Posterior vena cava (tissue), 2 donors: ENCODE results near the gene PFDN4. TPM values are rescaled to one million over a fixed set of nuclear protein-coding genes. Genes with fewer than 3 reads are reported as not detected.
"Not testable (repeated sequence)": the region's sequence is repeated elsewhere in the genome, so short reads cannot be mapped to it uniquely, and the experiment has no call there.

Experiments
- DNase-seq: peaks from one replicate; pipeline ENCODE4 v3.0.0-alpha.2; 2020; ENCODE audit warnings: low spot score
- intact Hi-C, 2 donors: fragments of 100-400 bp; cut with DNase I; formaldehyde crosslinking; loops; one replicate each; pipeline versions ENCODE4 v1.14.1 to v1.14.2; 2022 to 2023
- total RNA-seq, 2 donors: library from RNA; stranded (reverse); fragmentation: NEBNext Ultra II Directional; extraction: Animal tissue kit (Norgen Biotek cat#: 25700); gene quantifications; one replicate each; pipeline ENCODE4 v1.2.1, GENCODE V29; 2021
- donor health status: DM: yes; HTN: yes; CAD: no.
- donor health status: DM: yes; HTN: yes; CAD: no.

The PFDN4 gene
- total RNA-seq, 2 donors from 2014 or later = 27.7 to 40.0 TPM

GRCh38 chr20:54255157-54255556, 47.3 kb downstream of the PFDN4 start:
- intact Hi-C loops = no loop called here
- DNase-seq = no peak

GRCh38 chr20:54256202-54256601, 48.3 kb downstream of the PFDN4 start:
- no peak for DNase-seq
- intact Hi-C loops = no loop called here

DNA sequence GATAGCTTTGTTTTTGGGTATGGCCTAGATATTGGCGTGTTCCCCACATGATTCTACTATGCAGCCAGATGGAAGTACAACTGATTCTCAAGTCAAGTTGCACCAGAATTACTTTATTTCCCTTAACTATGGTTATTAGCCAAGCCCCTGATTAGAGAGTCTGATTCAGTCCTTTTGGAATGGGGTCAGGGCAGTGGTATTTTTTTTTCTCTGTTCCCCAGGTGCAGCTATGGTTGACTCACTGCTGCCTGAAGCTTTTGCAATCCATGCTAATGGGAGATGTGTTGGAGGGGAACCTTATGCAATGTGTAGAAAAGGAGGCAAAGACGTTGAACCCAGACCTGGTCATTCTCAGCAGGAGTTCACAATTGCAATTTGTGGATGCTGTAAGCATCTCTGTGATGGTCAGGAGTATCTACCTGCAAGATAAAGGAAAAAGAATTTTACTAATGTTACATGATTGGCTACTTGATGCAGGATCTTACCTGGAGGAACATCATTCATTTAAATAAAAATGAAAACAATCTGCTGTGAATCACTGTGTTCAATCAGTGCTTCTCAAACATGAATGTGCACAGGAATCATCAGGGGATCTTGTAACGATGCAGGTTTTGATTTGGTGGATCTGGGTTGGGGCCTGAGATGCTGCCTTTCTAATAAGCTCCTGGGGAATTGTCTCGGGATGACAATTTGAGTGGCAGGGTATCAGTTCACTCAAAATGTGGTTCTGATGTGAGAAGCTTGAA, 49.4 kb downstream of the PFDN4 start:
- no peak for DNase-seq

GRCh38 chr20:54260116-54260515, 52.2 kb downstream of the PFDN4 start:
- DNase-seq = no peak
- intact Hi-C loops = no loop called here

More for the DNA sequence above, 49.4 kb downstream of the PFDN4 start:
- intact Hi-C loops = no loop called here

GRCh38 chr20:54262671-54263070, 54.8 kb downstream of the PFDN4 start:
- DNase-seq = no peak
- intact Hi-C loops = no loop called here

GRCh38 chr20:54263116-54263690, 55.3 kb downstream of the PFDN4 start:
- intact Hi-C loops = no loop called here
- DNase-seq = no peak

DNA sequence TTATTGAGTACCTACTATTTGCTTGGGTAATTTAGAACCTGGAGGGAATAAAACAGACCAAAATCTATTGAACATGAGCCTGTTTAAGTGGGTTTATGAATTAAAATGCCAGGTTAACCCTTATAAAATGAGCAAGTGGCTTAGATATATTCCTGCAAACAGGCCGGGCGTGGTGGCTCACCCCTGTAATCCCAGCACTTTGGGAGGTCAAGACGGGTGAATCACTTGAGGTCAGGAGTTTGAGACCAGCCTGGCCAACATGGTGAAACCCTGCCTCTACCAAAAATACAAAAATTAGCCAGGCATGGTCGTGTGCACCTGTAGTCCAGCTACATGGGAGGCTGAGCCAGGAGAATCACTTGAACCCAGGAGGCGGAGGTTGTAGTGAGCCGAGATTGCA, 57.9 kb downstream of the PFDN4 start:
- intact Hi-C loops, DNase-seq: not testable (repeated sequence)

- intact Hi-C loops = no loop called here
- no peak for DNase-seq
Measured at GRCh38 chr20:54266844-54267243, 59.0 kb downstream of the PFDN4 start.

DNA sequence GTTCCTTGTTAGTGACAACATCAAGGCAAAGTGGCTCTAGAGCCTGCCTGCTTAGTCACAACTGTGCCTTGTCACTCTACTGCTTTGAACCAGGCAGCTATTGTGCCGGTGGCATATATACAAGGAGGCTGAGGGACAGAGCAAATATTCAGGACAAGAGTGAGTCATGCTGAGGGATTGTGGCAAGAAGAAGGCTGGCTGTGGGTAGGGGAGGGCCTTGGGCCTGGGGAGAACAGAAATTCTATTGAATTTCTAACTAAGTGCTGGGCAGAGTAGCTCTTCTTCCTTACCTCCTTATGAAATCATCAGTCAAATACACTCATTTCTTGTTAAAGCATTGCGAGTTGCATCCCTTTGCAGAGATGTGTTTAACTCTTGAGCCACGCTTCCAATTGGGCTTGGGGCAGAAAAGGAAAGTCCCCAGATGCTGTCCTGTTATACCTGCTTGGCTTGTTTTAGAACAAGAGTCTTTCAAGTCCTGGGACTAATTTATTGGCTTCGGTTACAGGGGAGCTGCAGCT, 59.7 kb downstream of the PFDN4 start:
- intact Hi-C loops = no loop called here

DNA sequence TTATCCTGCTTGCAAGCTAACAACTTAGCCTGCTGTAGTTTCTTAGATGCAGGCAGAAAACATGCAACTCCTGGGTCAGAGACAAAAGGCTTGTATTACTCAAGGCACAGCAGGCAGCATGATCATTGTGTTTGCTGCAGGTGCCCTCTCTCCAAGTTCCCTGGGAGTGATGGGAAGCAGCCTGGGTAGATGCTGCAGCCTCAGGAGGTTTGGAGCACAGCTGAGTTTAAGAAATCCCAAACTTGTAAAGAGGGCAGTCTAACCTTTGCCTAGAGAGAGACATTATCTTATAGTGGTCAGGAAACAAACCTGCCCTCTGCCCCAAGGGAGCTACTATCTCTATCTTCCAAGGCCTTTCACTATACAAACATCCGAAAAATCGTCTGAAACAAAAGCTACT, 61.1 kb downstream of the PFDN4 start:
- DNase-seq = no peak
- intact Hi-C loops = no loop called here

More for the DNA sequence above, 59.7 kb downstream of the PFDN4 start:
- no peak for DNase-seq

Other genes with a start within 250 kb of the PFDN4 start
- 1 to 10 TPM in 1 of 2 donors, under 1 TPM in 1; 0.86 to 1.8 TPM for gene BCAS1, start 137.5 kb upstream of the PFDN4 start, total RNA-seq
- not detected for gene CYP24A1, start 34.1 kb upstream of the PFDN4 start, total RNA-seq